ENCODE measurements around the gene STRADA. TPM values are rescaled to one million over a fixed set of nuclear protein-coding genes. Genes with fewer than 3 reads are reported as not detected.

Gene STRADA, protein sequence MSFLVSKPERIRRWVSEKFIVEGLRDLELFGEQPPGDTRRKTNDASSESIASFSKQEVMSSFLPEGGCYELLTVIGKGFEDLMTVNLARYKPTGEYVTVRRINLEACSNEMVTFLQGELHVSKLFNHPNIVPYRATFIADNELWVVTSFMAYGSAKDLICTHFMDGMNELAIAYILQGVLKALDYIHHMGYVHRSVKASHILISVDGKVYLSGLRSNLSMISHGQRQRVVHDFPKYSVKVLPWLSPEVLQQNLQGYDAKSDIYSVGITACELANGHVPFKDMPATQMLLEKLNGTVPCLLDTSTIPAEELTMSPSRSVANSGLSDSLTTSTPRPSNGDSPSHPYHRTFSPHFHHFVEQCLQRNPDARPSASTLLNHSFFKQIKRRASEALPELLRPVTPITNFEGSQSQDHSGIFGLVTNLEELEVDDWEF
- 39.4 TPM for total RNA-seq

GRCh38 chr17:63741408-63742173, at the start of gene STRADA:
STRADA (minus strand) TSS chr17:63741799; CDS start chr17:63728369, 13,430 bp downstream.

GRCh38 chr17:63774141-63774968, 32.8 kb upstream of the STRADA start, which contains the start of gene DDX42:
DDX42 (plus strand) TSS chr17:63774170; CDS start chr17:63787050, 12,880 bp downstream.

DNA sequence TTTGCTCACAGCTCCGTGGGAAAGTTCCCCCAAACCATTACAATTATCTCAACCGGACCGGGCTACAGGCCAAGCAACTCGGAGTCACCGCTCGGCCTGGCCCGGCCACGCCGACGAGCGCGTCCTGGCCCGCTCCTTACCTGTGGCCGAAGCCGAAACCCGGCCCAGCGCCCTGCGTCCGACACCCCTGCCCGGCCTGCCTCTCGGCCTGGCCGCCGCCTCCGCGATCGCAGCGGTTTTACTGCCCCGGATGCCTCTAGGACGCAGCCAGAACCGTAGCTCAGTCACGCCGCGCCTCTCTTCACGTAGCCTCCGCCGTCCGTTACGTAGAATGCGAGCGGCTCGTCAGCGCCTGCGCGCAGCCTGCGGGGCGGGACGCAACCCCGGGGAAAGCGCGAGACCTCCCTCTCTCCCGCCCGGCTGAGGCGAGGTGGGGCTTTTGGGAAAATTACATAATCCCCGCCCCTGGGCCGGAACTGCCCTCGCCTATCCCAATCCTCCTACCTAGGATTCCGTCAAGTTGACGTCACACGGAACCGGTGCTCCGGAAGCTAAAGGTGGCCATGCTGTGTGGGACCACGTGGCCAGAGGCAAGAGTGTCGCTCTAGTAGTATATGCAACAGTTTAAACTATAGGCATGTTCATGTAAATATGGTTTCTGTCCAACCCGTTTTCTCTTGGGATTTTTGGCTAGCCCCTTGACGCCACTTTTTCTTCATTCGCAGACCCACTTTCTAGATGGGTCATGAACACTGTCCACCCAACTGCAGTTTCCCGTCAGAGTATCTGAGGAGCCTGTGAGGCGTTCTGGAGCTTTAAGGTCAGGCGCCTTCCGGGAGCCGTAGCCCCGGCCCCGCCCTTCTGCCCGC, 31.9 kb upstream of the STRADA start, which contains the start of gene CCDC47:
Gene CCDC47, minus strand, starts transcription at position 326 of the 869 bp plus-strand sequence. CDS start 7,422 bp downstream, outside the sequence.

GRCh38 chr17:63699638-63700527, 41.7 kb downstream of the STRADA start, which contains the start of gene LIMD2:
LIMD2 (minus strand) TSS chr17:63700125; CDS start chr17:63699298, 827 bp downstream.

Other genes starting within 250 kb of the STRADA start
- gene KCNH6, start 218.4 kb downstream of the STRADA start, total RNA-seq = 24.6 TPM
- gene DCAF7, start 191.3 kb downstream of the STRADA start, total RNA-seq = 80.0 TPM
- 14.3 TPM for gene TACO1, start 140.9 kb downstream of the STRADA start, total RNA-seq
- 37.8 TPM for gene MAP3K3, start 119.4 kb downstream of the STRADA start, total RNA-seq
- gene LIMD2, start 41.7 kb downstream of the STRADA start, total RNA-seq = 23.4 TPM
- 79.0 TPM for gene CCDC47, start 31.8 kb upstream of the STRADA start, total RNA-seq
- gene DDX42, start 32.4 kb upstream of the STRADA start, total RNA-seq = 147 TPM
- gene PSMC5, start 85.6 kb upstream of the STRADA start, total RNA-seq = 57.5 TPM
- gene FTSJ3, start 85.9 kb upstream of the STRADA start, total RNA-seq = 46.6 TPM
- gene SMARCD2, start 100.9 kb upstream of the STRADA start, total RNA-seq = 65.5 TPM
- gene CSH2, start 131.9 kb upstream of the STRADA start, total RNA-seq = not detected
- not detected for gene GH2, start 140.1 kb upstream of the STRADA start, total RNA-seq
- not detected for gene CSH1, start 154.8 kb upstream of the STRADA start, total RNA-seq
- gene CSHL1, start 169.5 kb upstream of the STRADA start, total RNA-seq = not detected
- not detected for gene GH1, start 177.0 kb upstream of the STRADA start, total RNA-seq
- gene CD79B, start 190.5 kb upstream of the STRADA start, total RNA-seq = 0.77 TPM
- 3.0 TPM for gene SCN4A, start 231.1 kb upstream of the STRADA start, total RNA-seq